GM23248 (cell line): Measurements from ENCODE around the gene RHO.

Experiments
- EZH2 ChIP-seq: fragments of 200-600 bp; sonication (generic); IDR thresholded peaks from 2 replicates; pipeline ENCODE4 v1.6.1; 2018; ENCODE audit warnings: antibody characterized with exemption, mild to moderate bottlenecking; ENCODE audit not compliant: insufficient read depth, poor library complexity, severe bottlenecking
- EZH2phosphoT487 ChIP-seq: fragments of 200-600 bp; sonication (generic); IDR thresholded peaks from 2 replicates; pipeline ENCODE4 v1.6.1; 2018; ENCODE audit warnings: antibody characterized with exemption, moderate library complexity, mild to moderate bottlenecking, low read depth; ENCODE audit not compliant: insufficient read depth

DNA sequence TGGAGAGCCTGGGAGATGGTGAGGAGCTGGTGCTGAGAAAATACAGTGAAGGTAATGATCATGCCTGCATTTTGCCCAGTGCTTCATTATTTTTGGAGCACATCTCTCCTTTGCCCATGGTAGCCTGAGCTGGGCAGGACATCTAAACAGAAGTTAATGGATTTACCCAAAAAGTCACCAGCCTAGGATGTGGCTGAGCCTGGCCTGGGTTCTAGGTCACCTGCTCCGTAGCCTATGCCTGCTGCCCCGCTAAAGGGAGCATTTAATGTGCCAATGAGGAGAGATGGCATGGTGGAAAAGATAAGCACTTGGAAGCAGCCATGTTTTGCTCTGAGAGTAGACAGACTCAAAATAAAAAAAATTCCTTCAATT lies 41.8 kb upstream of the RHO start:
- TF ChIP-seq EZH2 (no peak), EZH2phosphoT487 (no peak)
